Smooth muscle cell of trachea (primary cell): ENCODE results near the gene CACNB1. TPM values are rescaled to one million over a fixed set of nuclear protein-coding genes. Genes with fewer than 3 reads are reported as not detected.

Experiments
- total RNA-seq: library from RNA; depleted of rRNA; stranded (reverse); fragments of >200 nt; gene quantifications from 2 replicates; pipeline ENCODE4 v1.2.1, GENCODE V29; 2014

CACNB1 gene
- total RNA-seq = 7.9 and 10.1 TPM in 2 replicates

GRCh38 chr17:39197380-39198185, at the start of gene CACNB1:
TSS of gene CACNB1 (minus strand) at chr17:39197669. CDS start at chr17:39197495, 174 bp downstream.

GRCh38 chr17:39225308-39225958, 28.0 kb upstream of the CACNB1 start, which contains the start of gene STAC2:
TSS of gene STAC2 (minus strand) at chr17:39225945. CDS start at chr17:39225502, 443 bp downstream.

GRCh38 chr17:39200070-39200879, 2.8 kb upstream of the CACNB1 start, which contains the start of gene RPL19:
TSS of gene RPL19 (plus strand) at chr17:39200283. CDS start at chr17:39200345, 62 bp downstream.

GRCh38 chr17:39165841-39166349, 31.6 kb downstream of the CACNB1 start, which contains the start of gene ARL5C:
TSS of gene ARL5C (minus strand) at chr17:39166161. CDS start at chr17:39165760, 401 bp downstream.

GRCh38 chr17:39151150-39151942, 46.1 kb downstream of the CACNB1 start, which contains the start of gene PLXDC1:
TSS of gene PLXDC1 (minus strand) at chr17:39151637. CDS start at chr17:39151437, 200 bp downstream.

Other genes with a start within 250 kb of the CACNB1 start
- under 0.01 TPM in 1 of 2 replicates, not detected in the other for gene FBXO47, start 230.3 kb downstream of the CACNB1 start, total RNA-seq
- gene PLXDC1, start 46.0 kb downstream of the CACNB1 start, total RNA-seq = 11.8 and 18.5 TPM in 2 replicates
- gene ARL5C, start 31.5 kb downstream of the CACNB1 start, total RNA-seq = not detected in 2 replicates
- 1,631 and 2,257 TPM in 2 replicates for gene RPL19, start 2.6 kb upstream of the CACNB1 start, total RNA-seq
- gene STAC2, start 28.3 kb upstream of the CACNB1 start, total RNA-seq = not detected in 2 replicates
- gene FBXL20, start 204.0 kb upstream of the CACNB1 start, total RNA-seq = 11.4 and 13.5 TPM in 2 replicates